GM18861 (cell line): ENCODE data around the gene PPL.
"Not testable (repeated sequence)": the region's sequence is repeated elsewhere in the genome, so short reads cannot be mapped to it uniquely, and the experiment has no call there.

Experiments
- ATAC-seq: cut with Tn5 transposase; IDR thresholded peaks from one replicate; pipeline ENCODE4 v1.9.1; 2021; ENCODE audit not compliant: unreplicated experiment

The PPL gene

DNA sequence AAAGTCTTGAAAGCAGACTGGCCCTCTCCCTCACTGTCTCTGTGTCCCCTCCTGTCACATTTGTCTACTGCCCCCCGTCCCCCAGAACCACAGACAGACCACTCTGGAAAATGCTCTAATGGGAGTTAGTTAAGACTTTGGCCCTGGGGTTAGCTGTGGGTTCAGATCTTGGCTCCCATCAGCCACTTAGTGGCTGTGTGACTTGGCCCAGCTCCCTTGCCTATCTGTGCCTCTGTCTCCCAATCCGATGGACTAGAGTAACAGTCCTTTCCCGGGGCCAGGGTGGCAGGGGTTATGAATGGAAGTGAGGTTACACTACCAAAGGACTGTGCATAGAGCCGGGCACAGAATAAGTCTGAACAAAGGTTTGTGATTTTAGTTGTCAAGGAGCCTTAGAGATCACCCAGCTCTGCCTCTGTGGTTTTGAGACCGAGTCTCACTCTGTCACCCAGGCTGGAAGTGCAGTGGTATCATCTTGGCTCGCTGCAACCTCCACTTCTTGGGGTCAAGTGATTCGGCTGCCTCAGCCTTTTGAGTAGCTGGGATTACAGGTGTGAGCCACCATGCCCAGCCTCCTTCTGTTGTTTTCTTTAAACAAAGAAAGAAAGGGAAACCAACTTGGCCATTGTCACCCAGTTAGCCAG is 23.7 kb downstream of the PPL start:
- ATAC-seq = no peak

DNA sequence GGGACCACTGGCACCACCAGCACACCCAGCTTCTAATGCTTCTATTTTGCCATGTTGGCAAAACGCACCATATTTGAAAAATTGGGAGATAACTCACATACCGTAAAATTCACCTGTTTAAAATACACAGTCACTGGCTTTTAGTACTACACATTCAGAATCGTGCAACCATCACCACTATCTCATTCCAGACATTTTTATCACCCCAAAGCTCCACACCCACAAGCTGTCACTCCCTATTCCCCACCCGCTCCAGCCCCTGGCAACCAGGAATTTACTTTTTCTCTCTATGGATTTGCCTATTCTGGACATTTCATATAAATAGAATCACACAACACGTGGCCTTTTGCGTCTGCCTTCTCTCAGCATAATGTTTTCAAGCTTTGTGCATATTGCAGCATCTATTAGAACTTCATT is 25.0 kb downstream of the PPL start:
- ATAC-seq = no peak

DNA sequence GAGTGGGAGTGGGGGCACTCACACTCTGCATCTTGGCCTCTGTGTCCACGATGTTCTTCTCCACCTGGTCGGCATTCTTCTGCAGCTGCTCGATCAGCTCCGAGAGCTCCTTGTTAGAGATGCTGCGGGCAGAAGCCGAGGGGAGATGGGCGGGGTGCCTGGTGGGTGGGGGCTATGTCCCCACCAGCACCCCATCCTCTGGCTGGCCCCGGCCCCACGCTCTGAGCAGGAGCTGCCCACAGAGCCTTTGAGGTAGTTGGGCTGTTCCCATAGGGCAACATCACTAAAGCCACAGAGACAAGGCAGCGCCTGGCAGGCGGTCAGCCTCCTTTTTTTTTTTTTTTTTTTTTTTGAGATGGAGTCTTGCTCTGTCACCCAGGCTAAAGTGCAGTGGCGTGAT is 26.1 kb downstream of the PPL start:
- no peak for ATAC-seq

- no peak for ATAC-seq
Measured at GRCh38 chr16:4909825-4910224, 27.1 kb downstream of the PPL start.

GRCh38 chr16:4908854-4909401 is 28.0 kb downstream of the PPL start:
- no peak for ATAC-seq

DNA sequence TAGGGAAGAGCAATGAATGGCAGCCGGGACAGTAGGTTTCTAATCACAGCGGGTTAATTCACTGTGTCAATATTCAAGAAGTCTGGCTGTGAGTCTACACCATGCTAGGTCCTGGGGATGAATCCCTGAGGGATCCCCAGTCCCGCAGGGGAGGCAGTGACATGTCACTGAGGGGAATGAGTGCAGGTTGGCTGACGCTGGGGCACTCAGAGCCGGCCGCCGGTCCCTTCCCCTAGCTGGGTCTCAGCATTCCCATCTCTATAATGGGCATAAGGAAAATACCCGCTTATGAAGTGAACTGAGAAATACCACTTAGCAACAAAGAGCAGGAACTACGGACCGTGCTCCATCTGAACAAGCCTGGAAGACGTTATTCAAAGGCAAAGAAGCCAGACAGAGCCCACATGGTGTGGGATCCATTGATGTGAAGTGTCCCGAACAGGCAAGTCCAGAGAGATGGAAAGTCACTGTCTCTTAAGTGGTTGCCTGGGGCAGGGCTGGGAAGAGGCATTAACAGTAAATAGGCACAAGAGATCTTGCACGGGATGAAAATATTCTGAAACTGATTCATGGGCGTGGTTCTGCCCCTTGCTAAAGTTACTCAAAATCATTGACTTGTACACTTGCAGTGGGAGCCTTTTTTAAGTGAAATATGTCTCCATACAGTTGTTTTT is 31.9 kb downstream of the PPL start:
- ATAC-seq = no peak

- no peak for ATAC-seq
Measured at GRCh38 chr16:4904108-4904941, 32.6 kb downstream of the PPL start.

GRCh38 chr16:4902038-4902437 is 34.9 kb downstream of the PPL start:
- ATAC-seq = no peak

- no peak for ATAC-seq
Measured at GRCh38 chr16:4900750-4901149, 36.2 kb downstream of the PPL start.

DNA sequence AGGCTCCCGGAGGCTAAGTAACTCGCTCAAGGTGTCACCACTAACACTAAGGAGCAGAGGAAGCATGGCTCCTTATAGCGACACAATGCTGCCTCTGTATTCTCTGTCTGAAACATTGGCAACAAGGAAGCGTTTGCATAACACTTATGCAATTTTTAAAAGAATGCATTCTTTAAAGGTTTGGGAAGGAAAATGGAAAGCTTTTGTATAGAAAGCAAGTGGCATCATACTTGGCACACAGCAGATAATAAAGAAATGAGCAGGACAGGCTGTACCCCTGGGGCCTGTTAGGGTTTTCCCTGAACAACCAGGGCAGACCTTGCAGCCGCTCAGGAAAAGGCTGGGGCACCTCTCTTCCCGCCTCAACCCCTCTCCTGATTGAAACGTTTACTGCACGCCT is 36.9 kb downstream of the PPL start:
- ATAC-seq = no peak

DNA sequence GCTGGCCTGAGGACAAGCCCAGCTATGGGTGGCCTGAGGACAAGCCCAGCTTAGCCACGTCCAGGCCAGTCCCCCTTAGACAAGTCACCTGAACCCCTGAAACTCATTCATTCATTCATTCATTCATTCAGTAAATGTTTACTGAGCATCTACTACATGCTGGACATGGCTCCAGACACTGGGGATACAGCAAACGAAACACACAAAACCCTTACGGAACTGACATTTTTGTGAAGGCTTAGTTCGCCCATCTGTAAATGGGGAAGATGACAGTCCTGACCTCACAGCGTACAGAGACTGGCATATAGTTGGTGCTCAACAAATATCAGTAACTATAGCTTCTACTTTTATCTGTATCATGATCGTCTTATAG is 37.5 kb downstream of the PPL start:
- no peak for ATAC-seq

- no peak for ATAC-seq
Measured at GRCh38 chr16:4898811-4899473, 38.0 kb downstream of the PPL start.

- ATAC-seq = no peak
Measured at GRCh38 chr16:4897328-4897727, 39.6 kb downstream of the PPL start.

GRCh38 chr16:4896761-4897160 is 40.2 kb downstream of the PPL start:
- ATAC-seq = not testable (repeated sequence)

DNA sequence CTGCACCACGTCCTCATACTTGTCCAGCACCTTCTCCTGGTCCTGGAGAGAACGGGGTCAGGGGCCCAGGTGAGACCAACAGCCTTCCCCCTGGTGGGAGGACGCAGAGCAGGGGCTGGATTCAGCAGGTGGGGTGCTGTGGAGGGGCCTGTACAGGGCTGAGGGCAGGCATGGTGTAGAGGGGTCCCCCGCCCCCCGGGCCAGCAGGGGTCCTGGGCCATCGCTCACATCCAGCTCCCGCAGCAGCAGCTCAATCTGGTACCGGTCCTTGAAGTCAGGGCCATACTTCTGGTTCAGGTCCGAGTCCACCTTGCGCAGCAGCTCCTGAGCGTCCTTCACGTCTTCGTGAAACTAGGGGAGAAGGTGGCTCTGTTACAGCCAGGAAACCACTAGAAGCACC is 41.6 kb downstream of the PPL start:
- ATAC-seq = no peak

GRCh38 chr16:4894276-4895150 is 42.4 kb downstream of the PPL start:
- no peak for ATAC-seq

- ATAC-seq = no peak
Measured at GRCh38 chr16:4893103-4893862, 43.7 kb downstream of the PPL start.

- ATAC-seq = no peak
Measured at GRCh38 chr16:4892361-4893102, 44.4 kb downstream of the PPL start.

DNA sequence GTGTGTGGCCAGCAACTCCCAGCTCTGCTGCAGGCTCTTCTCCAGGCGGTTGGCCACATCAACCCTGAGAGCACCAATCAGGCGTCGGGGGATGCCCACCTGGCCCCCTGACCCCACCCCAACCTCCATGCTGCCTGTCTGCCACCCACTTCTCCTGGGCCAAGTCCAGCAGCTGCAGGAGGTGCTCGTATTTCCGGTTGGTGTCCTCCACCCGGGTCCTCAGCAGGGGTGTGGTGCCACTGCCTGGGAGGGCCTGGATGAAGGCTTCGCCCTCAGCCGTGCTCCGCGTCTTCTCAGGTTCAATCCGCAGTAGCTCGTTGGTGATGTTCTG is 45.1 kb downstream of the PPL start:
- ATAC-seq = no peak
